A673 (cell line): Measurements from ENCODE around the gene NKX6-1. TPM values are rescaled to one million over a fixed set of nuclear protein-coding genes. Genes with fewer than 3 reads are reported as not detected.

ENCODE experiments used
- BruUV-seq: library from RNA; stranded (reverse); fragments of 400-500 nt; replicated peaks from 2 replicates; lab custom pipeline; 2021; lab: Mats Ljungman, UMichigan
- CTCF ChIA-PET: fragments of 300-600 bp; sonication (Branson Sonifier 250); formaldehyde crosslinking; loops from one replicate; lab custom pipeline; 2022; ENCODE audit warnings: antibody characterized with exemption; lab: Charles Lee
- POLR2A ChIA-PET: fragments of 300-600 bp; sonication (Branson Sonifier 250); formaldehyde crosslinking; loops from one replicate; lab custom pipeline; 2022; ENCODE audit warnings: antibody characterized with exemption; ENCODE audit not compliant: low non-redundant PET; lab: Charles Lee
- DNase-seq: peaks from one replicate; pipeline ENCODE4 v3.0.0-alpha.2; 2015; ENCODE audit warnings: low spot score
- H3K27ac ChIP-seq: fragments of 200-600 bp; sonication (generic); 2 replicates; pipeline ENCODE4 v1.5.1; 2016; ENCODE audit warnings: mixed run types, low read depth, mild to moderate bottlenecking, mixed read lengths, antibody characterized with exemption, low read length; ENCODE audit not compliant: poor library complexity, severe bottlenecking
- H3K27me3 ChIP-seq: fragments of 200-600 bp; sonication (generic); replicated peaks from 2 replicates; pipeline ENCODE4 v1.6.1; 2017; ENCODE audit warnings: mixed run types, low read depth, mild to moderate bottlenecking, mixed read lengths, antibody characterized with exemption, low read length; ENCODE audit not compliant: insufficient read depth, poor library complexity
- H3K36me3 ChIP-seq: fragments of 200-600 bp; sonication (generic); 2 replicates; pipeline ENCODE4 v1.6.1; 2016; ENCODE audit warnings: mixed run types, mild to moderate bottlenecking, mixed read lengths, antibody characterized with exemption, low read length; ENCODE audit not compliant: insufficient read depth, poor library complexity, severe bottlenecking
- H3K4me1 ChIP-seq: fragments of 200-600 bp; sonication (generic); 2 replicates; pipeline ENCODE4 v1.6.1; 2017; ENCODE audit warnings: mixed run types, mild to moderate bottlenecking, mixed read lengths, antibody characterized with exemption, low read length; ENCODE audit not compliant: insufficient read depth, poor library complexity, severe bottlenecking
- H3K4me3 ChIP-seq: fragments of 200-600 bp; sonication (generic); 2 replicates; pipeline ENCODE4 v1.5.1; 2016; ENCODE audit warnings: low read depth, mixed run types, mild to moderate bottlenecking, mixed read lengths, low read length; ENCODE audit not compliant: poor library complexity, severe bottlenecking
- H3K9me3 ChIP-seq: fragments of 200-600 bp; sonication (generic); 2 replicates; pipeline ENCODE4 v1.6.1; 2016; ENCODE audit warnings: mixed run types, low read depth, mild to moderate bottlenecking, mixed read lengths, antibody characterized with exemption, low read length; ENCODE audit not compliant: poor library complexity, severe bottlenecking
- CTCF ChIP-seq: fragments of 300-800, 200-600 bp; sonication (generic); conservative IDR thresholded peaks from 2 replicates; pipeline ENCODE4 v1.5.1; 2017; ENCODE audit warnings: low read depth, mild to moderate bottlenecking, antibody characterized with exemption, low read length, moderate library complexity, mixed read lengths
- EZH2 ChIP-seq: fragments of 200-600 bp; sonication (generic); IDR thresholded peaks from 2 replicates; pipeline ENCODE4 v1.6.1; 2017; ENCODE audit warnings: borderline replicate concordance, low read depth, mild to moderate bottlenecking, mixed read lengths, antibody characterized with exemption, low read length; ENCODE audit not compliant: poor library complexity, severe bottlenecking
- intact Hi-C: fragments of 100-400 bp; cut with micrococcal nuclease; formaldehyde crosslinking; loops from one replicate; pipeline ENCODE4 v1.10.0; 2022; ENCODE audit not compliant: unreplicated experiment
- total RNA-seq: library from RNA; stranded (reverse); gene quantifications from 2 replicates; pipeline ENCODE4 v1.2.3, GENCODE V29; 2021

NKX6-1 gene
- total RNA-seq, 1 experiment from 2014 or later, result 8.8 TPM

GRCh38 chr4:84442778-84443177, 56.3 kb downstream of the NKX6-1 start:
- no peak for TF ChIP-seq EZH2
- no peak for TF ChIP-seq CTCF
- ChIA-PET POLR2A (no interaction called here), CTCF (no interaction called here)
- Histone ChIP-seq H3K27ac (no peak overlapping the region), H3K4me3 (no peak overlapping the region), H3K27me3 (peaks cover 41% of the 10 kb centered on the region), H3K4me1 (no peaks in the 10 kb centered on the region), H3K36me3 (no peaks in the 10 kb centered on the region), H3K9me3 (no peaks in the 10 kb centered on the region)
- intact Hi-C loops, result no loop called here
- BruUV-seq, result no TSS peak
- no peak for DNase-seq

Other genes starting within 250 kb of the NKX6-1 start
- gene CDS1, start 83.8 kb upstream of the NKX6-1 start, total RNA-seq, result 1.7 and 1.8 TPM in 2 replicates